HL-60 (cell line): ENCODE measurements around the gene CIT.

Experiments
- DNase-seq, 2 experiments: peaks; one replicate each; pipeline ENCODE4 v3.0.0-alpha.2; 2010 to 2020; ENCODE audit warnings: low read depth in 1 of 2, low spot score in 1 of 2
- H3K27ac ChIP-seq: fragments of 250-450 bp; sonication (Bioruptor Pico); replicated peaks from 2 replicates; pipeline ENCODE4 v1.5.1; 2020; ENCODE audit warnings: mild to moderate bottlenecking, moderate library complexity
- H3K27me3 ChIP-seq: fragments of 250-450 bp; sonication (Bioruptor Pico); 2 replicates; pipeline ENCODE4 v1.5.1; 2021; ENCODE audit warnings: mild to moderate bottlenecking, moderate library complexity; ENCODE audit not compliant: insufficient read depth, poor library complexity, severe bottlenecking
- H3K4me3 ChIP-seq: replicated peaks from 2 replicates; pipeline ENCODE4 v1.5.1; 2011; ENCODE audit warnings: mild to moderate bottlenecking, control low read depth, low read length; ENCODE audit not compliant: insufficient read depth
- GABPA ChIP-seq: IDR thresholded peaks from 2 replicates; pipeline ENCODE4 v1.6.1; 2012; ENCODE audit warnings: low read depth
- POLR2AphosphoS5 ChIP-seq: IDR thresholded peaks from 2 replicates; pipeline ENCODE4 v1.6.1; 2012; ENCODE audit warnings: low read depth
- SPI1 ChIP-seq: IDR thresholded peaks from 2 replicates; pipeline ENCODE4 v1.6.1; 2012; ENCODE audit warnings: low read depth, mild to moderate bottlenecking, borderline replicate concordance
- TF ChIP-seq, protein P1 (sequence below): IDR thresholded peaks from 2 replicates; pipeline ENCODE4 v1.6.1; 2012; ENCODE audit warnings: low read depth; ENCODE audit not compliant: insufficient replicate concordance
- TF ChIP-seq, protein P2 (sequence below): IDR thresholded peaks from one replicate; pipeline ENCODE4 v1.5.1; 2011; ENCODE audit warnings: low read length, control low read depth, inconsistent platforms; ENCODE audit not compliant: insufficient read depth

CIT gene

GRCh38 chr12:119715268-119715620 lies 161.9 kb downstream of the CIT start:
- Histone ChIP-seq H3K27me3 (no peaks in the 10 kb centered on the region), H3K4me3 (no peak overlapping the region), H3K27ac (no peak overlapping the region)
- DNase-seq: no peak
- TF ChIP-seq SPI1 (no peak), POLR2AphosphoS5 (no peak), GABPA (no peak)
- TF ChIP-seq, protein P1, sequence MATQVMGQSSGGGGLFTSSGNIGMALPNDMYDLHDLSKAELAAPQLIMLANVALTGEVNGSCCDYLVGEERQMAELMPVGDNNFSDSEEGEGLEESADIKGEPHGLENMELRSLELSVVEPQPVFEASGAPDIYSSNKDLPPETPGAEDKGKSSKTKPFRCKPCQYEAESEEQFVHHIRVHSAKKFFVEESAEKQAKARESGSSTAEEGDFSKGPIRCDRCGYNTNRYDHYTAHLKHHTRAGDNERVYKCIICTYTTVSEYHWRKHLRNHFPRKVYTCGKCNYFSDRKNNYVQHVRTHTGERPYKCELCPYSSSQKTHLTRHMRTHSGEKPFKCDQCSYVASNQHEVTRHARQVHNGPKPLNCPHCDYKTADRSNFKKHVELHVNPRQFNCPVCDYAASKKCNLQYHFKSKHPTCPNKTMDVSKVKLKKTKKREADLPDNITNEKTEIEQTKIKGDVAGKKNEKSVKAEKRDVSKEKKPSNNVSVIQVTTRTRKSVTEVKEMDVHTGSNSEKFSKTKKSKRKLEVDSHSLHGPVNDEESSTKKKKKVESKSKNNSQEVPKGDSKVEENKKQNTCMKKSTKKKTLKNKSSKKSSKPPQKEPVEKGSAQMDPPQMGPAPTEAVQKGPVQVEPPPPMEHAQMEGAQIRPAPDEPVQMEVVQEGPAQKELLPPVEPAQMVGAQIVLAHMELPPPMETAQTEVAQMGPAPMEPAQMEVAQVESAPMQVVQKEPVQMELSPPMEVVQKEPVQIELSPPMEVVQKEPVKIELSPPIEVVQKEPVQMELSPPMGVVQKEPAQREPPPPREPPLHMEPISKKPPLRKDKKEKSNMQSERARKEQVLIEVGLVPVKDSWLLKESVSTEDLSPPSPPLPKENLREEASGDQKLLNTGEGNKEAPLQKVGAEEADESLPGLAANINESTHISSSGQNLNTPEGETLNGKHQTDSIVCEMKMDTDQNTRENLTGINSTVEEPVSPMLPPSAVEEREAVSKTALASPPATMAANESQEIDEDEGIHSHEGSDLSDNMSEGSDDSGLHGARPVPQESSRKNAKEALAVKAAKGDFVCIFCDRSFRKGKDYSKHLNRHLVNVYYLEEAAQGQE: no peak
- TF ChIP-seq, protein P2, sequence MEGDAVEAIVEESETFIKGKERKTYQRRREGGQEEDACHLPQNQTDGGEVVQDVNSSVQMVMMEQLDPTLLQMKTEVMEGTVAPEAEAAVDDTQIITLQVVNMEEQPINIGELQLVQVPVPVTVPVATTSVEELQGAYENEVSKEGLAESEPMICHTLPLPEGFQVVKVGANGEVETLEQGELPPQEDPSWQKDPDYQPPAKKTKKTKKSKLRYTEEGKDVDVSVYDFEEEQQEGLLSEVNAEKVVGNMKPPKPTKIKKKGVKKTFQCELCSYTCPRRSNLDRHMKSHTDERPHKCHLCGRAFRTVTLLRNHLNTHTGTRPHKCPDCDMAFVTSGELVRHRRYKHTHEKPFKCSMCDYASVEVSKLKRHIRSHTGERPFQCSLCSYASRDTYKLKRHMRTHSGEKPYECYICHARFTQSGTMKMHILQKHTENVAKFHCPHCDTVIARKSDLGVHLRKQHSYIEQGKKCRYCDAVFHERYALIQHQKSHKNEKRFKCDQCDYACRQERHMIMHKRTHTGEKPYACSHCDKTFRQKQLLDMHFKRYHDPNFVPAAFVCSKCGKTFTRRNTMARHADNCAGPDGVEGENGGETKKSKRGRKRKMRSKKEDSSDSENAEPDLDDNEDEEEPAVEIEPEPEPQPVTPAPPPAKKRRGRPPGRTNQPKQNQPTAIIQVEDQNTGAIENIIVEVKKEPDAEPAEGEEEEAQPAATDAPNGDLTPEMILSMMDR: no peak

GRCh38 chr12:119714614-119715267 lies 162.4 kb downstream of the CIT start:
- TF ChIP-seq GABPA (no peak), SPI1 (no peak), POLR2AphosphoS5 (no peak)
- TF ChIP-seq, protein P2: no peak
- TF ChIP-seq, protein P1: no peak

GRCh38 chr12:119713551-119714031 lies 163.5 kb downstream of the CIT start:
- Histone ChIP-seq H3K27me3 (no peaks in the 10 kb centered on the region), H3K4me3 (no peak overlapping the region), H3K27ac (no peak overlapping the region)
- TF ChIP-seq POLR2AphosphoS5: no peak
- TF ChIP-seq, protein P1: no peak
- TF ChIP-seq SPI1: no peak
- TF ChIP-seq, protein P2: no peak
- no peak for TF ChIP-seq GABPA
- DNase-seq: no peak

More at GRCh38 chr12:119714614-119715267, 162.4 kb downstream of the CIT start:
- Histone ChIP-seq H3K27me3 (no peaks in the 10 kb centered on the region), H3K4me3 (no peak overlapping the region), H3K27ac (no peak overlapping the region)
- DNase-seq: no peak
